ENCODE measurements around the gene RMI2.

RMI2 gene

GRCh38 chr16:11319529-11320146, 25.6 kb upstream of the RMI2 start:
- Mint-ChIP-seq H3K27ac (no peak overlapping the region), H3K4me1 (peaks cover 13% of the 10 kb centered on the region)
- ATAC-seq: no peak

GRCh38 chr16:11320170-11320569, 25.1 kb upstream of the RMI2 start:
- no peaks in the 10 kb centered on the region for H3K9me3 Mint-ChIP-seq
- H3K36me3 Mint-ChIP-seq: no peaks in the 10 kb centered on the region
- H3K4me1 Mint-ChIP-seq: peaks cover 13% of the 10 kb centered on the region
- H3K27me3 Mint-ChIP-seq: no peaks in the 10 kb centered on the region
- H3K4me3 Mint-ChIP-seq: no peak overlapping the region
- no peak for ATAC-seq
- no peak overlapping the region for H3K27ac Mint-ChIP-seq

More at GRCh38 chr16:11319529-11320146, 25.6 kb upstream of the RMI2 start:
- Mint-ChIP-seq H3K27me3 (no peaks in the 10 kb centered on the region), H3K4me3 (no peak overlapping the region), H3K9me3 (no peaks in the 10 kb centered on the region), H3K36me3 (no peaks in the 10 kb centered on the region)

- H3K36me3 Mint-ChIP-seq: peaks cover under 1% of the 10 kb centered on the region
- H3K4me3 Mint-ChIP-seq: no peak overlapping the region
- no peak overlapping the region for H3K27ac Mint-ChIP-seq
- H3K27me3 Mint-ChIP-seq: no peaks in the 10 kb centered on the region
- H3K9me3 Mint-ChIP-seq: no peaks in the 10 kb centered on the region
- ATAC-seq: no peak
- peaks cover 28% of the 10 kb centered on the region for H3K4me1 Mint-ChIP-seq
Measured at GRCh38 chr16:11321662-11322061, 23.6 kb upstream of the RMI2 start.

GRCh38 chr16:11322823-11323222, 22.4 kb upstream of the RMI2 start:
- no peak overlapping the region for H3K4me3 Mint-ChIP-seq
- H3K27ac Mint-ChIP-seq: no peak overlapping the region
- H3K27me3 Mint-ChIP-seq: no peaks in the 10 kb centered on the region
- no peaks in the 10 kb centered on the region for H3K9me3 Mint-ChIP-seq
- peaks cover 39% of the 10 kb centered on the region for H3K4me1 Mint-ChIP-seq
- peaks cover 10% of the 10 kb centered on the region for H3K36me3 Mint-ChIP-seq
- no peak for ATAC-seq

- H3K36me3 Mint-ChIP-seq: peaks cover 10% of the 10 kb centered on the region
- ATAC-seq: no peak
- no peak overlapping the region for H3K27ac Mint-ChIP-seq
- H3K27me3 Mint-ChIP-seq: no peaks in the 10 kb centered on the region
- H3K9me3 Mint-ChIP-seq: no peaks in the 10 kb centered on the region
- H3K4me1 Mint-ChIP-seq: peaks cover 45% of the 10 kb centered on the region
- H3K4me3 Mint-ChIP-seq: no peak overlapping the region
Measured at GRCh38 chr16:11323551-11324336, 21.5 kb upstream of the RMI2 start.

GRCh38 chr16:11325404-11326083, 19.7 kb upstream of the RMI2 start:
- no peaks in the 10 kb centered on the region for H3K27me3 Mint-ChIP-seq
- H3K4me1 Mint-ChIP-seq: peaks cover 60% of the 10 kb centered on the region
- peaks cover 10% of the 10 kb centered on the region for H3K36me3 Mint-ChIP-seq
- peak; percentile 58 for ATAC-seq
- H3K27ac Mint-ChIP-seq: peak overlapping the region; percentile 55
- no peak overlapping the region for H3K4me3 Mint-ChIP-seq
- H3K9me3 Mint-ChIP-seq: no peaks in the 10 kb centered on the region

GRCh38 chr16:11326084-11326736, 19.0 kb upstream of the RMI2 start:
- Mint-ChIP-seq H3K4me3 (no peak overlapping the region), H3K4me1 (peaks cover 65% of the 10 kb centered on the region), H3K27me3 (no peaks in the 10 kb centered on the region), H3K9me3 (no peaks in the 10 kb centered on the region), H3K27ac (peak overlapping the region; percentile 97), H3K36me3 (peaks cover 10% of the 10 kb centered on the region)
- no peak for ATAC-seq

- peak overlapping the region; percentile 81 for H3K4me3 Mint-ChIP-seq
- peaks cover 10% of the 10 kb centered on the region for H3K36me3 Mint-ChIP-seq
Measured at GRCh38 chr16:11326737-11327276, 18.5 kb upstream of the RMI2 start.

GRCh38 chr16:11327277-11328171, 17.7 kb upstream of the RMI2 start:
- Mint-ChIP-seq H3K27me3 (no peaks in the 10 kb centered on the region), H3K9me3 (no peaks in the 10 kb centered on the region), H3K4me1 (peaks cover 65% of the 10 kb centered on the region), H3K36me3 (peaks cover 10% of the 10 kb centered on the region), H3K4me3 (peak overlapping the region; percentile 81), H3K27ac (peak overlapping the region; percentile 97)
- ATAC-seq: peak; percentile 64

More at GRCh38 chr16:11326737-11327276, 18.5 kb upstream of the RMI2 start:
- Mint-ChIP-seq H3K4me1 (peaks cover 65% of the 10 kb centered on the region), H3K9me3 (no peaks in the 10 kb centered on the region), H3K27me3 (no peaks in the 10 kb centered on the region), H3K27ac (peak overlapping the region; percentile 97)
- ATAC-seq: no peak

- peak overlapping the region; percentile 81 for H3K4me3 Mint-ChIP-seq
- H3K36me3 Mint-ChIP-seq: peaks cover 10% of the 10 kb centered on the region
- H3K27me3 Mint-ChIP-seq: no peaks in the 10 kb centered on the region
- ATAC-seq: peak; percentile 89
- H3K27ac Mint-ChIP-seq: peak overlapping the region; percentile 97
- peaks cover 65% of the 10 kb centered on the region for H3K4me1 Mint-ChIP-seq
- no peaks in the 10 kb centered on the region for H3K9me3 Mint-ChIP-seq
Measured at GRCh38 chr16:11328172-11329070, 16.8 kb upstream of the RMI2 start.

- H3K36me3 Mint-ChIP-seq: peaks cover 10% of the 10 kb centered on the region
- peak; percentile 44 for ATAC-seq
- no peaks in the 10 kb centered on the region for H3K27me3 Mint-ChIP-seq
- peaks cover 65% of the 10 kb centered on the region for H3K4me1 Mint-ChIP-seq
- H3K4me3 Mint-ChIP-seq: peak overlapping the region; percentile 81
- H3K9me3 Mint-ChIP-seq: no peaks in the 10 kb centered on the region
- peak overlapping the region; percentile 97 for H3K27ac Mint-ChIP-seq
Measured at GRCh38 chr16:11329071-11329491, 16.2 kb upstream of the RMI2 start.

GRCh38 chr16:11329891-11330290, 15.4 kb upstream of the RMI2 start:
- Mint-ChIP-seq H3K27ac (peak overlapping the region; percentile 97), H3K27me3 (no peaks in the 10 kb centered on the region), H3K9me3 (no peaks in the 10 kb centered on the region), H3K4me3 (no peak overlapping the region), H3K36me3 (peaks cover 10% of the 10 kb centered on the region), H3K4me1 (peaks cover 61% of the 10 kb centered on the region)
- ATAC-seq: no peak

GRCh38 chr16:11330526-11331237, 14.6 kb upstream of the RMI2 start:
- no peak overlapping the region for H3K4me3 Mint-ChIP-seq
- no peaks in the 10 kb centered on the region for H3K27me3 Mint-ChIP-seq
- no peak for ATAC-seq
- no peaks in the 10 kb centered on the region for H3K9me3 Mint-ChIP-seq
- peak overlapping the region; percentile 97 for H3K27ac Mint-ChIP-seq
- H3K4me1 Mint-ChIP-seq: peaks cover 54% of the 10 kb centered on the region
- peaks cover 10% of the 10 kb centered on the region for H3K36me3 Mint-ChIP-seq
